Activated CD4-positive, alpha-beta T cell treated with anti-CD3 and anti-CD28 coated beads for 1 hour (primary cell): ENCODE data around the gene UBE2G1.
A peak's percentile ranks its signal among the peaks of the same experiment; 100 is the strongest.

Experiments
- DNase-seq: peaks from one replicate; pipeline ENCODE4 v3.0.0-alpha.2; 2020

The UBE2G1 gene

GRCh38 chr17:4333041-4333440, 33.4 kb downstream of the UBE2G1 start:
- DNase-seq, result no peak

GRCh38 chr17:4332296-4332970, 34.0 kb downstream of the UBE2G1 start:
- no peak for DNase-seq

GRCh38 chr17:4331614-4332013, 34.9 kb downstream of the UBE2G1 start:
- DNase-seq, result no peak

GRCh38 chr17:4329838-4330237, 36.6 kb downstream of the UBE2G1 start:
- DNase-seq, result no peak

GRCh38 chr17:4327606-4328005, 38.9 kb downstream of the UBE2G1 start:
- DNase-seq, result no peak

GRCh38 chr17:4326608-4327007, 39.9 kb downstream of the UBE2G1 start:
- DNase-seq, result no peak

GRCh38 chr17:4326112-4326511, 40.4 kb downstream of the UBE2G1 start:
- no peak for DNase-seq

- no peak for DNase-seq
Measured at GRCh38 chr17:4324463-4324862, 42.0 kb downstream of the UBE2G1 start.

GRCh38 chr17:4319221-4319620, 47.3 kb downstream of the UBE2G1 start:
- DNase-seq, result no peak

- DNase-seq, result no peak
Measured at GRCh38 chr17:4318596-4318995, 47.9 kb downstream of the UBE2G1 start.

- no peak for DNase-seq
Measured at GRCh38 chr17:4318186-4318585, 48.3 kb downstream of the UBE2G1 start.

- DNase-seq, result no peak
Measured at GRCh38 chr17:4317610-4318009, 48.9 kb downstream of the UBE2G1 start.

GRCh38 chr17:4316648-4317047, 49.8 kb downstream of the UBE2G1 start:
- DNase-seq, result no peak

- no peak for DNase-seq
Measured at GRCh38 chr17:4314618-4315017, 51.9 kb downstream of the UBE2G1 start.

GRCh38 chr17:4314179-4314578, 52.3 kb downstream of the UBE2G1 start:
- DNase-seq, result no peak

- DNase-seq, result no peak
Measured at GRCh38 chr17:4313221-4314114, 53.0 kb downstream of the UBE2G1 start.

- no peak for DNase-seq
Measured at GRCh38 chr17:4310354-4311060, 56.0 kb downstream of the UBE2G1 start.

- DNase-seq, result no peak
Measured at GRCh38 chr17:4309897-4310296, 56.6 kb downstream of the UBE2G1 start.

GRCh38 chr17:4307179-4307930, 59.1 kb downstream of the UBE2G1 start:
- DNase-seq, result no peak

GRCh38 chr17:4305224-4305623, 61.3 kb downstream of the UBE2G1 start:
- no peak for DNase-seq

GRCh38 chr17:4304417-4305027, 62.0 kb downstream of the UBE2G1 start:
- DNase-seq, result peak; percentile 19

- no peak for DNase-seq
Measured at GRCh38 chr17:4301066-4301465, 65.4 kb downstream of the UBE2G1 start.
